Stimulated activated CD8-positive, alpha-beta memory T cell treated with anti-CD3 and anti-CD28 coated beads, Interleukin-7, amount 100 ng/mL, for 1 hour (primary cell): ENCODE data around the gene COMMD9.

Experiments
- DNase-seq, 2 donors: peaks; one replicate each; pipeline ENCODE4 v3.0.0-alpha.2; 2020; ENCODE audit warnings: low read depth in 2 of 2

The COMMD9 gene

GRCh38 chr11:36257351-36257750, 31.9 kb downstream of the COMMD9 start:
- no peak for DNase-seq

DNA sequence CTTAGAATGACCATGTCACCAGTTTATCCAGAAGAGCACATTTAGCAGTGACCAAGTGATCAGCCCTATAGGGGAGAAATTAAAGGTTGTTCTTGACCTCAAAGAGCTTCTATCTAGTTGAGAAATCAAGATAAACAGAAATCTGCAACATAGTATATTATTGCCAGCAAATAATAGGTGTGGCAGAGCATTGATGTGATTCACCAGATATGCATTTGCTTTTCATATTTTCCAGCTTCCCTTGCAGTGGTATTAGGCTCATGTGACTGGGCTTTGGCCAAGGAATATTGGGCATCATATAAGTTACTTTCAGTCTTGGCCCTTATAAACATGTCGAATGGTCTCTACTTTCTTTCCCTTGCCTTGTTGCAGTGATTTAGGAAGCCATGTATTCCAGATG, 34.5 kb downstream of the COMMD9 start:
- no peak for DNase-seq

DNA sequence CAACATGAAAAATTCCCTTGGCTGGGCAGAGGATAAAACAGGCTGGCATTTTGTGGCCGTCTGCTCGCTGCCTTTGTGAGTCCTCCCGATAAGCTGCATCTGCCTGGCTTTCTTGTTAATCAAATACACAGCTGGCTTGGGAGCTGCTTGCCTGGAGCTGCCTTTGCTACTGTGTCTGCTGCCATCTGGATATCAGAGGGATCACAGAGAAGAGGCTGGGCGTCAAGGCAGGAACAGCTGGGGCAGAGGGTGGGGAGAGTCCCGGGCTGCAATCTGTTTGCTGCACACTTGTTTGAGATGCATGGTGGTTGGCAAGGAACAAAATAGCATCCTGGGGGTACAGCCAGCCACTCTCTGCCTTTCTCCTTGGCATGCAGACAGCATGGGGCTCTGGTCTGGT, 36.0 kb downstream of the COMMD9 start:
- no peak for DNase-seq

DNA sequence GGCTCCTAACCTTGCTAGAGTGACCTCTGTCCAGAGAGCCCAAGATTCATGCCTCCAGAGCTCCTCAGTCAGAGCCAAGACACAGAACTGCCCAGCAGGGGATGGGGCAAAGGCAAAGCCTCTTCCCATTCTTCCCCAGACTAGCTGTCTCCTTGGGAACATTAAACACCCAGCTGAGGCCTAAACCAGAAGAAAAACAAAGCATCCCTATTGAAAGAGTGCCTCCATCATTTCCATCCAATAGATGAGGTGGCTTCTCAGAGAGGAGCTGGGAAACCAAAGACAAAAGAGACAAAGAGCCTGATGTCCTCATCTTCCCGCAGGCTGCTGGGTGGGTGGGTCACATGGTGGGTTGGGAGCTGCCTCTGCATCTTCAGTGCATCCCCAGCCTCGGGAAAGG, 37.4 kb downstream of the COMMD9 start:
- DNase-seq, result no peak

DNA sequence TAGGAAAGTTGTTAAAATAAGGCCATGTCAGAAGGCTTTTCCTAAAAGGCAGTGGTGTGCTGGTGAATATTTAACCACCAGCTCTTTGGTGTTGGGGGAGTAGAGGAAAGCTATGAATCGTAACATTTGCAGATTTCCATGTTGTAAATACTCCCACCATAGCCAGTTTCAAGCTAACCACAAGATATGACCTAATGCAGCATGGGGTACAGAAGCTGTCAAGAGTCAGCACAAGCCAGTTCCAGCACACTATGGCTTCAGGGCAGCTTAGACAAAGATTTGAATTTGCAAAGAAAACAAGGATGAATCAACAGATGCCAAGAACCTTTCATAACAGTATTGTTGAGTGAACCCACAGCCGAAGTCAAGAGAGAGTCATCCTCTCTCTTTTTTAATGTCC, 40.0 kb downstream of the COMMD9 start:
- DNase-seq, result no peak

GRCh38 chr11:36248436-36248835, 40.8 kb downstream of the COMMD9 start:
- DNase-seq, result no peak

DNA sequence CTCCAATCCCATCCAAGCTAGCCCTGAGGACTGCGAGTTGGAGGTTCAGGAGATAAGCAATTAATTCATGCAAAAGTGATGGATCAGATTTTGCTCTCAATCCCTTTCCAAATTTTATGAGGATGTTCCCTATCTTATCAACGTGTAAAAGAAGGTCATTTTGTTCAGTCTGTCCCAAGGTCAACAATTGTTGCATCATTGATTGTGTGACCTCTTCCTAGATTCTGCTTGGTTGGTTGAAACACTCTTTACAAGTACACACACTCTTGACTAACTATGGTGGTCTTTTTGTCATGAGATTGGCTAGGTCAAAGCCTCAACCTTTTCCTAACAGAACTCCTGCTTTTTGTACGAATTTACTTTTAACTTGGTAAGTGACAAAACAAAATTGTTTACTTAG, 41.7 kb downstream of the COMMD9 start:
- DNase-seq, result no peak

- DNase-seq, result no peak
Observed at GRCh38 chr11:36243641-36244040, 45.6 kb downstream of the COMMD9 start.

- DNase-seq, result no peak
Observed at GRCh38 chr11:36241497-36241896, 47.7 kb downstream of the COMMD9 start.

DNA sequence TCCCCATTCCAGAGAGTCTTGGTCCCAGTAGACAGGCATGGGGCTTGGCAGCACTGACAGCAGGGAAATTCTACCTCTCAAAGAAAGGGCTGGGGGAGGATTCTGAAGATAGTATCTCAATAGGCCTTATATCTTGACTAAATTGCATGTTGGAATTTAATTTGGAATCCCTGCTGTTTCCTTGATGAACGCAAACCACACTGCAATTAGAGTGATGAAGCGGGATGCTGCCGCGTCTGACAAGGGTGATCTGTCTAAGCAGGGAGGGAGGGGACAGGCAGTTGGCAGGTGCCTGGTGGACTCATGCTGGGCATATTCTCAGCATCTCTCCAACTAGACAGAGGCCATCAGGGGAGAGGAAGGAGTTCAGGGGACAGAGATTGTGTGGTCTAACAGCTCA, 48.4 kb downstream of the COMMD9 start:
- DNase-seq, result no peak

DNA sequence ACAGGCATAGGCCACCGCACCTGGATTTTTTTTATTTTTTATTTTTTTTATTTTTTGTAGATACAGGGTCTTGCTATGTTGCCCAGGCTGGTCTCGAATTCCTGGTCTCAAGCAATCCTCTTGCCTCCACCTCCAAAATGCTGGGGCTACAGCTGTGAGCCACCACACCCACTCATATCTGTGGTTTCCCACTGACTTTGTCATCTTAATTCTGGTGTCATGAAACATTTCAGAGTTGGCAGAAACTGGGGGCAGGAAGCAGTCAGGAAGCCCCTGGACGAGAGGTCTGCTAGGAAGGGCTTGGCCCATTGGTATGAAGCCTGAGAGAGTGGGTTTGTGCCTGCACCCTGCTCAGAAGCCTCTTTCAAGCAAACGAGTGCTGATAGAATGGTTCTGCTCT, 49.1 kb downstream of the COMMD9 start:
- DNase-seq, result no peak

- DNase-seq, result no peak
Observed at GRCh38 chr11:36239636-36240035, 49.6 kb downstream of the COMMD9 start.

GRCh38 chr11:36238881-36239280, 50.3 kb downstream of the COMMD9 start:
- no peak for DNase-seq

DNA sequence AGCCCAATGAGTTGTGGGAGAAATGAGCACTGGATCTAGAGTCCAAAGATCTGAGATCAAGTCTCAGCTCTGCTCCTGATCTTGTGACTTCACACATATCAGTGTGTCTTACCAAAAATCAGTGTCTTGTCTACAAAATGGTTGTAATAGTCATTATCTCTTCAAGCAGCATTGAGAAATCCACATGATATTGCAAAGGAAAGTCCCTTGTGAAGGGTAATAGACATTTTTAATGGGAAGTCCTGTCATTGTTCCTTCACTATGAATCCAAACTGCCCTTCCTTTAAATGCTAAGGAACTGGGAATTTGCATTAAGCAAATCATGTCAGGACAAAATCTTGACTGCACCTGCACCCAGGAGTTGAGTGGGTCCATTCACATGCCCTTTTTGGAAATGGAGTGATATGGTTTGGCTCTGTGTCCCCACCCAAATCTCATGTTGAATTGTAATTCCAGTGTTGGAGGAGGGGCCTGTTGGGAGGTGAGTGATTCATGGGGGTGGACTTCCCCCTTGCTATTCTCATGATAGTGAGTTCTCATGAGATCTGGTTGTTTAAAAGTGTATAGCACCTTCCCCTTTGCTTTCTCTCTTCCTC, 51.1 kb downstream of the COMMD9 start:
- no peak for DNase-seq

DNA sequence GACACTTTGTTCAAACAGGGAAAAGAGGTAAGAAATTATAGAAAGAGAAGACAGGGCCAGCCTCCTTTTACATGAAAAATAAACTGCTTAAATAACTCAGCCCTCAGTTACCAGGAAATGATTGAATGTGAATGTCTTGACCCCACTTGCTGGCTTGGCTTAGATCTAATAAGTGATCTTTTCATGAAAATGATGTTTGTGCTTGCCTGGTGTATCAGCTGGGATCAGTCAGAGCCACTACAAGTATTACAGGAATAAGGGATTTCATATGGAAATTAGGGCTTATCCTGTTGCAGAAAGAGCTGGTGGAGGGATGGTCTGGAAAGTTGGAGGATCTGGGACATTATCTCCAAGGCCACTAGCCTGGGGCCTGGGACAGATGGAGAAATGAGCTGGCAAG, 51.8 kb downstream of the COMMD9 start:
- no peak for DNase-seq

GRCh38 chr11:36235750-36236149, 53.5 kb downstream of the COMMD9 start:
- no peak for DNase-seq

DNA sequence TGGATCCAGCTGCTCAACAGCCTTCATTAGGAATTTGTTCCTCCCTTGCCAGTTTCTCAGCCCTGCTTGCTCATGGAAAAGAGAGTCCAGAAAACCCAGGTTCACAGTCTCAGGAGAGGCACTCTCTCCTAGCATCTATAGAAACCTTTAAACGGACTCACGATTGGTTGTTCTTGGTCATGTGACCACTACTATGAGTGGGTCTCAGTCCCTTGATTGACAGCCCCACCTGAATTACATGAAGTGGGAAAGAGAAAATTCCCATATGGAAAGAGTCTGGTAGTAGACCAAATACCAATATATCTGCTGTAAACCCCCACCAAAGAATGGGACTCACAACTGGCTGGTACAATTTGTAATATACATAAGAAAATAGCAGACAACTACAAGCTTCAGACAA, 54.4 kb downstream of the COMMD9 start:
- DNase-seq, result no peak

- no peak for DNase-seq
Observed at GRCh38 chr11:36233204-36233603, 56.0 kb downstream of the COMMD9 start.

DNA sequence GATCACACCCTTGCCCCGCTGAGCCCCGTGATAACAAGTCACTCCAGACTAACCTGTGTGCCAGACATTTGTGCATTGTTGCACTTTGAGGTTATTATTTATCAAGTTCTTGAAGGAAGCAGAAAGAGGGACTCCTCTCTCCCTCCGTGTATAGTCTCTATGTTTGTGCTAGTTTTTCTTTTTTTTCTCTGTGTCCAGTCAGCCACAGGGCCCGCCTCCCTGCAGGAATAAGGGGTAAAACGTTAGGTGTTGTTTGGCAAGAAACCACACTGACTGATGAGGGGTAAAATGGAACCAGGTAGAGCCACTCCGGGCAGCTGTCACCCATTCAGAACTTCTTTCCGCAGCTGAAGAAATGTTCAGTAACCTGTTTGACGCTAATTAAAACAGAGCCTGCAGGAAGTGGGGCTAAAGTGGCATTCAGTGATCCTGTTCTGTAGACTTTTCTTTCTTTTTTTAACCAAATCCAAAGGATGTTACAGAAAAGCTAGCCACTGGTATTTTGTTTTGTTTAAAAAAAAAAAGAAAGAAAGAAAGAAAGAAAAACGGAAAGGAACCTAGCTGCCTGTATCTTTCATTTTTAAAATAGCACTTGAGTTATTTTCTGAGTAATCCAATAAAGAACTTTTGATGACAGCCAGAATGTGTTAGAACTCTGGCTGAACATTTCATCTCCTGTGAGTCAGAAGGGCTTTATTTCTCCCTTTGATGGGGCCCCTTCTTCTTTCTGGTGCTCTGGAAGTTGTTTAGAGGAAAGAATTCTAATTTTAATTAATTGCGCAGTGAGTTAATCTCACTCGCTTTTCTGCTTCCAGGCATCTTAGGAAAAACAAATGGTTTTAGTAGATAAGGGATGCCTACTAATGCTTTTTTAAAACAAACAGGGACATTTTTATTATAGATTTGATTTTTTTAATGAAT, 58.2 kb downstream of the COMMD9 start:
- DNase-seq, result no peak

GRCh38 chr11:36229091-36229705, 60.0 kb downstream of the COMMD9 start:
- no peak for DNase-seq

GRCh38 chr11:36228689-36229088, 60.5 kb downstream of the COMMD9 start:
- no peak for DNase-seq

DNA sequence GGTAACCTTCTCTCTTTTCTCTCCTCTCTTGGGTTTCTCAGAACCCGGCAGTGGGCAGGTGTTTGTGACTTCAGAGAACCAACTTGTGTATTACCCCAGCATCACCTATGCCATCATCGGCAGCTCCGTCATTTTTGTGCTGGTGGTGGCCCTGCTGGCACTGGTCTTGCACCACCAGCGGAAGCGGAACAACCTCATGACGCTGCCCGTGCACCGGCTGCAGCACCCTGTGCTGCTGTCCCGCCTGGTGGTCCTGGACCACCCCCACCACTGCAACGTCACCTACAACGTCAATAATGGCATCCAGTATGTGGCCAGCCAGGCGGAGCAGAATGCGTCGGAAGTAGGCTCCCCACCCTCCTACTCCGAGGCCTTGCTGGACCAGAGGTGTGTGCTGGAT, 62.2 kb downstream of the COMMD9 start:
- DNase-seq, result no peak
